ENCODE measurements around the gene ARPC5. TPM values are rescaled to one million over a fixed set of nuclear protein-coding genes. Genes with fewer than 3 reads are reported as not detected.

ARPC5 gene
- total and polyA plus RNA-seq, 2 experiments from 2014 or later: 77.3 to 179 TPM

- H3K4me1 ChIP-seq (ENCODE audit: low read depth): peaks cover 8% of the 10 kb centered on the region
- H3K27ac ChIP-seq: no peak overlapping the region
- no peak for DNase-seq (ENCODE audit: low read depth in 1 of 2, low spot score in 1 of 2)
- no peak overlapping the region for H3K4me3 ChIP-seq
- TF ChIP-seq CTCF (IDR thresholded peaks at IDR 0.05; ENCODE audit: low read depth, low read length): no peak
- no peaks in the 10 kb centered on the region for H3K27me3 ChIP-seq
- no peaks in the 10 kb centered on the region for H3K36me3 ChIP-seq
- H3K9me3 ChIP-seq (ENCODE audit: low read depth): no peaks in the 10 kb centered on the region
Measured at GRCh38 chr1:183597656-183598347, 37.8 kb downstream of the ARPC5 start.

GRCh38 chr1:183596500-183596899, 39.1 kb downstream of the ARPC5 start:
- TF ChIP-seq CTCF (IDR thresholded peaks at IDR 0.05; ENCODE audit: low read depth, low read length): no peak
- no peak overlapping the region for H3K4me3 ChIP-seq
- no peak for DNase-seq (ENCODE audit: low read depth in 1 of 2, low spot score in 1 of 2)

GRCh38 chr1:183595537-183595936, 40.0 kb downstream of the ARPC5 start:
- no peak for TF ChIP-seq CTCF (IDR thresholded peaks at IDR 0.05; ENCODE audit: low read depth, low read length)
- H3K9me3 ChIP-seq (ENCODE audit: low read depth): no peaks in the 10 kb centered on the region
- no peaks in the 10 kb centered on the region for H3K27me3 ChIP-seq
- no peaks in the 10 kb centered on the region for H3K36me3 ChIP-seq
- peaks cover 8% of the 10 kb centered on the region for H3K4me1 ChIP-seq (ENCODE audit: low read depth)
- no peak for DNase-seq (ENCODE audit: low read depth in 1 of 2, low spot score in 1 of 2)
- H3K27ac ChIP-seq: no peak overlapping the region
- no peak overlapping the region for H3K4me3 ChIP-seq

More at GRCh38 chr1:183596500-183596899, 39.1 kb downstream of the ARPC5 start:
- H3K27me3 ChIP-seq: no peaks in the 10 kb centered on the region
- no peak overlapping the region for H3K27ac ChIP-seq
- H3K36me3 ChIP-seq: no peaks in the 10 kb centered on the region
- H3K4me1 ChIP-seq (ENCODE audit: low read depth): peaks cover 8% of the 10 kb centered on the region
- no peaks in the 10 kb centered on the region for H3K9me3 ChIP-seq (ENCODE audit: low read depth)

GRCh38 chr1:183593356-183593755, 42.2 kb downstream of the ARPC5 start:
- no peaks in the 10 kb centered on the region for H3K36me3 ChIP-seq
- TF ChIP-seq CTCF (IDR thresholded peaks at IDR 0.05; ENCODE audit: low read depth, low read length): no peak
- no peak overlapping the region for H3K4me3 ChIP-seq
- DNase-seq (ENCODE audit: low read depth in 1 of 2, low spot score in 1 of 2): no peak
- H3K4me1 ChIP-seq (ENCODE audit: low read depth): peaks cover 8% of the 10 kb centered on the region
- no peaks in the 10 kb centered on the region for H3K27me3 ChIP-seq
- no peaks in the 10 kb centered on the region for H3K9me3 ChIP-seq (ENCODE audit: low read depth)
- no peak overlapping the region for H3K27ac ChIP-seq

GRCh38 chr1:183592733-183593132, 42.9 kb downstream of the ARPC5 start:
- Histone ChIP-seq H3K36me3 (no peaks in the 10 kb centered on the region), H3K27me3 (no peaks in the 10 kb centered on the region), H3K27ac (no peak overlapping the region), H3K4me1 (ENCODE audit: low read depth) (peaks cover 8% of the 10 kb centered on the region), H3K4me3 (no peak overlapping the region), H3K9me3 (ENCODE audit: low read depth) (no peaks in the 10 kb centered on the region)
- TF ChIP-seq CTCF (IDR thresholded peaks at IDR 0.05; ENCODE audit: low read depth, low read length): no peak
- no peak for DNase-seq (ENCODE audit: low read depth in 1 of 2, low spot score in 1 of 2)
